HG02973 (cell line): ENCODE data around the gene TBC1D12.

Source experiments
- ATAC-seq: cut with Tn5 transposase; IDR thresholded peaks from one replicate; pipeline ENCODE4 v1.9.1; 2021; ENCODE audit warnings: moderate library complexity; ENCODE audit not compliant: unreplicated experiment

TBC1D12 gene

GRCh38 chr10:94405406-94405805, 3.1 kb downstream of the TBC1D12 start:
- no peak for ATAC-seq

DNA sequence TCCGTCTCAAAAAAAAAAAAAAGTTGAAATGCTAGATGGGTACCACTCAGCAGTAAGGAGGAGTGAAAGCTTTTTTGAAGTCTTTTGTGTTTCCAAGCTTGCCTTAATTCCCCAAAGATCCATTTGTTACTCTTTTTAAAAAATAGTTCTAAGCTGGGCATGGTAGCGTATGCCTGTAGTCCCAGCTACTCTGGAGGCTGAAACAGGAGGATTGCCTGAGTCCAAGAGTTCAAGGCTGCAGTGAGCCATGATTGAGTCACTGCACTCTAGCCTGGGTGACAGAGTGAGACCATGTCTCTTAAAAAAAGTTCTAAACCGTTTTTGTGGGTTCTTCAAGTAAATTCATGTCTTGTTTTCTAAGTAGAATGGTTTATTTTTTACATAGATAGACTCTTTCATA, 5.3 kb downstream of the TBC1D12 start:
- ATAC-seq, result no peak

DNA sequence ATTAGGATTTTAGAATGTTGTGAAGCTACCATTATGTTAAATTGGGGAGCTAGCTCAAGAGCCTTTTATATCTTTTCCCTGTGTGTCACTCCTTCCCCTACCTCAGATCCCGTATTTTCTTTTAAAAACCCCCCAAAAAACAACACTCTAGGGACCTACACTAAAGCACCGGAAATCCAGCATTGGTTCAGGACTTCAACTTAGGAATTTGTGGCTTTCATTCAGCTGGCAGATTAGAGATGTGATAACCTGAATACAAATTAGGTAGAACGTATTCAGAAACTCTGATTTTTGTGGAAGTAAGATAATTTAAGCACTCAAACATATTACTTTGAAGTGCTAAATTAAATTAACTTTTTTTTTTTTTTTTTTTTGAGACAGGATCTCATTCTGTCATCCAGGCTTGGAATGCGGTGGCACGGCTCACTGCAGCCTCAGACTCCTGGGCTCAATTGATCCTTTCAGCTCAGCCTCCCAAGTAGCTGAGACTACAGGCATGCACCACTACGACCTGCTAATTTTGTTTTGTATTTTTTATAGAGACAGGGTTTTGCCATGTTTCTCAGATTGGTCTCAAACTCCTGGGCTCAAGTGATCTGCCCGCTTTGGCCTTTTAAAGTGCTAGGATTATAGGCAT, 6.8 kb downstream of the TBC1D12 start:
- ATAC-seq, result no peak

- no peak for ATAC-seq
Observed at GRCh38 chr10:94411304-94411703, 9.0 kb downstream of the TBC1D12 start.

DNA sequence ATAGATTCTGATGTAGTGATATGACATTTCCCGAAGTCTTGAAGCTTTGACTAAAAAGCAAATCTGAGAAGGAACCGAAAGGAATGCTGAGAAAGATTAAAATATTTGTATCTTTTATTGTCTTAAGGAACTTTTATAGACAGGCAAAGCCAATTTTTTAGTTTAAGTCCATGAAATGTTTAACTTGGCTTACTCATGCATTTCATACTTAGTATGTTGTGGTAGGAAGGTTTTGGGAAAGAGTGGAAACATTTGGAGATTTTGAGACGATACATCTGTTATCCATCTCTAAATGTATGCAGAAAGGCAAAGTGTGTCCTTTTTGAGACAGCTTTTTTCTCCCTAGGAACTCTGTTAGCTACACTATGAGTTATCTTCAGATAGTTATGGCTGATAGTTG, 10.1 kb downstream of the TBC1D12 start:
- ATAC-seq, result no peak

- ATAC-seq, result no peak
Observed at GRCh38 chr10:94413361-94413760, 11.0 kb downstream of the TBC1D12 start.

DNA sequence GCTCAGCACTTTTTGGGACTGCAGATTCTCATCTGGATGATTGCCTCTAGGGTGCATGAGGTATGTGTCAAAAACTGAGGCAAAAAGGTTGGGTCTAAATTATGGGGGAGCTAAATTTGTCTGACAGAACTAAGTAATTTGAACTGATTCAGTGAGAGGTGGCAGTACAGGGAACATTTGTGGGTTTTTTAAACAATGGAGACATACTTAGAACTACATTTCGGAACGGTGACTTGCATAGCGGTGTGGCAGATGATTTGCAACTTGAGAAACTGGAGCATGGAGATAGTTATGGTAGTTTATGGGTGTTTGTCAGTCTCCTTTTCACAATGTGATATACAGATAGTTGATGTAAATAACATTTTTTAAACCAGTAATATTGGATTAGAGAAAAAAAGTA, 14.6 kb downstream of the TBC1D12 start:
- ATAC-seq, result no peak

DNA sequence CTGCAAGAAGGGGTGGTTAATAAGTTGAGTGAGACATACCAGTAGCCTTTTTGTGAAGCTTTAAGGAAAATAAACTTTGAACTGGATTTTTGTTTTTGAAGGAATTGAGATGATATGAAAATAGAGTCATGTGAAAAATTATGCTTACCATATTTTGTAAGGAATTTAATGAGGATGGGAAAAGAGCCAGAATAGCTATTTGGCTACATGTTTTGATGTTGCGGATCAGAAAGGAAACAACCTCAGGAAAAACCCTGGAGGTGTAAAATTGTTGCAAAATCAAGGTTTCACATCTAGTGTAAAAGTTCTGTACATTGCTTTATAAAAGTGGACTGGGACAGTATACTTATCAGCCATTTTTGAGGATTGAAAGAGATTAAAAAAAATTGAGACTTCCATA, 15.0 kb downstream of the TBC1D12 start:
- no peak for ATAC-seq

DNA sequence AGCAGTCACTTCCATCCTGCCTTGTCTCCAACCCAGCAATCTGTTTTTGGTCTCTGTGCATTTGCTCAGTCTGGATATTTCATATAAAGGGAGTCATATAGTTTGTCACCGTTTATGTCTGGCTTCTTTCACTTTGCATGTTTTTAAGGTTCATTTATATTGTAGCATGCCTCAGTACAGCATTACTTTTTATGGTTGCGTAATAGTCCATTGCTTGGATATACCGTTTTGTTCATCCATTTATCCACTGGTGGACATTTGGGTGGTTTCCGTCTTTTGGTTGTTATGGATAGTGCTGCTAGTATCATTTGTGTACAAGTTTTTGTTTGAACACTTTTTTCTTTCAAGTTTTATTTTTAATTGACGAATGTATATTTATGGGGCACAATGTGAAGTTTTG, 18.2 kb downstream of the TBC1D12 start:
- no peak for ATAC-seq

- ATAC-seq, result peak; percentile 53
Observed at GRCh38 chr10:94420998-94421528, 18.7 kb downstream of the TBC1D12 start.

DNA sequence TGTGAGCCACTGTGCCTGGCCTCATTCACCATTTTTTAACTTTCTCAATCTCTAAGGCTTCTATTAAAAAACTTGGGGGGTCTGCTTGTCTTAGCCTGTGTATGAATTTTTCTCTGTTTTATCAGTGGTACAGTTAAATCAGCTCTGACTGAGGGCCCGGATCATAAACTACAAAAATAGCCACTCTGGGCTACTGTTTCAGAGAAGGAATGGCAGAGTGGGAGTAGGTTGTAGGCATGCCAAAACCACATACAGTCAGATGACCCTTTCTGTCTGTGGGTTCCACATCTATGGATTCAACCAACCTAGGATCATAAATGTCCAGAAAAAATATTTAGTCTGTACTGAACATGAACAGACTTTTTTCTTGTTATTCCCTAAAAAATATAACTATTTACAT, 21.3 kb downstream of the TBC1D12 start:
- ATAC-seq, result no peak

GRCh38 chr10:94424714-94425337, 22.5 kb downstream of the TBC1D12 start:
- no peak for ATAC-seq

- ATAC-seq, result no peak
Observed at GRCh38 chr10:94425942-94426341, 23.6 kb downstream of the TBC1D12 start.

DNA sequence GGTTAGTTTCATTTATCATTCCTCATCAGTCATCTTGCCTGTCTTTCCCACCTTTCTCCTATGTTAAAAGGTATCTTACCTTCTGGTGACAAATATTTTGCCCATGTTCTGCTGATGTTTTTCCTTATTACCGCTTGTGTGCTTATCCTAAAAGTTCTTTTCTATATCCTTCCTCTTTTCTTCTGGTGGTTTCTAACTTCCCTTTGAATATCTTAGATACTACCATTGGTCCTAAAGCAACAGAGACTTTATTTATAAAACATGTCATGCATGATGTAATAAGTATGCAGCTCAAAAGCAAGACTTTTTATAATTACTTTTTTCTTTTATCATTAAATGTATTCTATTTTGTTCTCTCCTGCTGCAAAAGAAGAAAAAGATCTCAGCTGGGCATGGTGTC, 24.8 kb downstream of the TBC1D12 start:
- ATAC-seq, result no peak

- no peak for ATAC-seq
Observed at GRCh38 chr10:94428766-94429707, 26.7 kb downstream of the TBC1D12 start.

GRCh38 chr10:94430701-94431100, 28.4 kb downstream of the TBC1D12 start:
- no peak for ATAC-seq

- ATAC-seq, result no peak
Observed at GRCh38 chr10:94432443-94432842, 30.1 kb downstream of the TBC1D12 start.

GRCh38 chr10:94439275-94439861, 37.0 kb downstream of the TBC1D12 start:
- ATAC-seq, result no peak

GRCh38 chr10:94440096-94440495, 37.8 kb downstream of the TBC1D12 start:
- ATAC-seq, result no peak

DNA sequence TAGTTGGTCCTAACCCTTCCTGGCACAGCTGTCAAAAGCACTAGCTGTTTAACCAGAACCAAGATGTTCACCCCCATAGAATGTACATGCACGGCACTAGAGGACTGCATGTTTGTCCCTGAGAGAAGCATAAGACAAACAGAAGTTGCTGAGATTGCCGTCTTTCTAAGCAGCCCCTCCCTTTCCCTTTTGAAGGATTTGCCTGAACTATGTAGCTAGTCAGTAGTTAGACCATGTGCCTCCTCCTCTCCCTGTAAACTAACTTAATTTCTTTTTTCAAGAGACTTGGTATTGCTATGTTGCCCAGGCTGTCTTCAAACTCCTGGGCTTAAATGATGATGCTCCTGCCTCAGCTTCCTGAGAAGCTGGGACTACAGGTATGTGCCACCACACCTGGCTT, 40.7 kb downstream of the TBC1D12 start:
- no peak for ATAC-seq

DNA sequence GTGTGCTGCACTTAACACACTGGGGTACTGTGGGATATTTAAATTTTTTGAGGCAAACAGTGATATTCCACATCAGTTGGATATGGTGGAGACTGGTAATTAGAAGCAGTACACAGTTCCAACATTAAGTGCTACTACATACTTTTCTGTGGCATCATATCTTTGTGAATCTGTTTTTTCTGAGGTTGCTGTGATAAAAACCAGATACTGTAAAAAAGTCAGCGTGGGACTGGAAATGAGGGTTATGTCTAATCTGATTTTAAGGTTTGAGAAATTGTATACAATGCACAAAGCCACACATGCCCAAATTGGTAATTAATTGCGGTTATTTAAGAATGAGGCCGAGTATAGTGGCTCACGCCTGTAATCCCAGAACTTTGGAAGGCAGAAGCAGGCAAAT, 41.2 kb downstream of the TBC1D12 start:
- no peak for ATAC-seq
